ENCODE measurements around the gene REEP6.
"Not testable (repeated sequence)": the region's sequence is repeated elsewhere in the genome, so short reads cannot be mapped to it uniquely, and the experiment has no call there.

The REEP6 gene

DNA sequence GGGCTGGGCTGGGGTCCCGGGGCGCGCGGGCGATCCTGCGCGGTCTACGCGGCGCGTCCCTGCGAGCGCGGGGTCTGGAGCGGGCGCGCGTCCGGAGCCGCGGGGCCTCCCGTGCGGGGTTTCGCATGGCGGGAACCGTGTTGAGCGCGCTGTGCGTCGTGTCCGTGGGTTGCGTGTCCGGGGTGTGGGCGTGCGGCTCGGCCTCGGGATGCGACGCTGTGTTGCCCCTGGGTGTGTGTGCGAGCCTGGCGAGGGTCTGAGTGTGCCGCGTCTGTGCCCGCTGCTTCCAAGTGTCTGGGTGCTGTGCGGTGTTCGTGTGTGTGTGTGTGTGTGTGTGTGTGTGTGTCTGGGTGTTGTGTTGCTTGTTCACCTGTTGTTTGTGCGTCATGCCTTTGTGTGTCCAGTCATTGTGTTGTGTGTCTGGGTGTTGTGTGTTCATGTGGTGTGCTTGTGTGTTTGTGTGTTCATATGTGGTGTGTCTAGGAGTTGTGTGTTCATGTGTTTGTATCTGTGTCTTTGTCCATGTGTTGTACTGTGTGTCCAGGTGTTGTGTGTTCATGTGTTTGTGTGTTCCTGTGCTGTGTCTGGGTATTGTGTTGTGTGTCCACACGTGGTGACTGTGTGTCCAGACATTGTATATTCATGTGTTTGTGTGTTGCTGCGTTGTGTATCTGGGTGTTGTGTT, 33.4 kb downstream of the REEP6 start:
- DNase-seq (ENCODE audit: low spot score): no peak

DNA sequence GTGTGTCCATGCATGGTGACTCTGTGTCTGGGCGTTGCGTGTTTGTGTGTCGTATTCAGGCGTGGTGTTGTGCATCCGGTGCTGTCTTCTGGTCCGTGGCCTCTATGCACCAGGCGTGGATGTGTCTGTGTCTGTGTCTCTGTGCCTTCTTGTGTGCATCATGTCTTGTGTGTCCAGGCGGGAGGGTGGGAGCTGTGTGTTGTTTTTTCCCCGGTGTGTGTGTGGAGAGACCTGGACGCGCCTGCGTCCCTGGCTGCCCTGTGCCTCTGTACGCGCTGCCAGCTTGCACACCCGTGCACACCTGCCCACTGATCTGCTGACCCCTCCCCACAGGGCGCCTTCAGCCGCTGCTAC, 34.0 kb downstream of the REEP6 start:
- no peak for DNase-seq (ENCODE audit: low spot score)

DNA sequence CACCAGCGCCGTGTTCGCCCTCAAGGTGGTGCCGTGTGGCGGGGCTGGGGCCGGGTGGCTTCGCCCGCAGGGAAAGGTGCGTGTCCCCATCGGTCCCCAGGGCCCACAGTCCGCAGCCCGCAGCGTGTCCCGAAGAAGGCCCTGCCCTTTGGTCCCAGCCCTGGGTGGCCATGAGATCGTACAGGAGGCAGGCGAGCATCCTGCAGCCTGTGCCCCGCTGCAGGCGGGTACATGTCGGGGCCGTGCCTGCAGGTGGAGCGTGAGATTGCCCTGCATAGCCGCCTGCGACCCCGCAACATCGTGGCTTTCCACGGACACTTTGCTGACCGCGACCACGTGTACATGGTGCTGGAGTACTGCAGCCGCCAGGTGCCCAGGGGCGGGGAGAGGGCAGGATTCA, 34.4 kb downstream of the REEP6 start:
- no peak for DNase-seq (ENCODE audit: low spot score)

DNA sequence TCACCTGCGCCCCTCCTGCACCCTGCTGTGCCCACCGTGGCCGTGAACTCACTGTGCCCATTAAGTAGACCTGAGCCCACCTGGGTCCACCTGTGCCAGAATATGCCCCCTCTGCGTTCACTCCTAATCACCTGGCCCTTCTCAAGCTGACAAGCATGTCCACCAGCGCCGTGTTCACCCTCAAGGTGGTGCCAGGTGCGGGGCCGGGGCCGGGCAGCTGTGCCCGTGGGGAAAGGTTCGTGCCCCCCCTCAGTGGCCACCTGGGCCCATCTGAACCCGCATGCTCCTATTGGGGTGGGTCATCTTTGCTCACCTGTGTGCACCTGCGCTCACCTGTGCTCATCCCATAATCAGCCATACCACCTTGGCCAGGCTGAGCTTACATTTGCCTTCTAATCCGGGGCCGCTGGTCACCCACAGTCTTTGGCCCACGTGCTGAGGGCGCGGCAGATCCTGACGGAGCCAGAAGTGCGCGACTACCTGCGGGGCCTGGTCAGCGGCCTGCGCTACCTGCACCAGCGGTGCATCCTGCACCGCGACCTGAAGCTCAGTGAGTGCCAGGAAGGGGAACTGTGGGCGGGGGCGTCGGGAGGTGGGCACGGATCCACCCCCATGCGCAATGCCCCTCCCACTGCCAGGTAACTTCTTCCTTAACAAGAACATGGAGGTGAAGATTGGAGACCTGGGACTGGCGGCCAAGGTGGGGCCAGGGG, 35.2 kb downstream of the REEP6 start:
- no peak for DNase-seq (ENCODE audit: low spot score)

- no peak for DNase-seq (ENCODE audit: low spot score)
Measured at GRCh38 chr19:1526979-1527649, 36.1 kb downstream of the REEP6 start.

- no peak for DNase-seq (ENCODE audit: low spot score)
Measured at GRCh38 chr19:1527650-1528309, 36.8 kb downstream of the REEP6 start.

DNA sequence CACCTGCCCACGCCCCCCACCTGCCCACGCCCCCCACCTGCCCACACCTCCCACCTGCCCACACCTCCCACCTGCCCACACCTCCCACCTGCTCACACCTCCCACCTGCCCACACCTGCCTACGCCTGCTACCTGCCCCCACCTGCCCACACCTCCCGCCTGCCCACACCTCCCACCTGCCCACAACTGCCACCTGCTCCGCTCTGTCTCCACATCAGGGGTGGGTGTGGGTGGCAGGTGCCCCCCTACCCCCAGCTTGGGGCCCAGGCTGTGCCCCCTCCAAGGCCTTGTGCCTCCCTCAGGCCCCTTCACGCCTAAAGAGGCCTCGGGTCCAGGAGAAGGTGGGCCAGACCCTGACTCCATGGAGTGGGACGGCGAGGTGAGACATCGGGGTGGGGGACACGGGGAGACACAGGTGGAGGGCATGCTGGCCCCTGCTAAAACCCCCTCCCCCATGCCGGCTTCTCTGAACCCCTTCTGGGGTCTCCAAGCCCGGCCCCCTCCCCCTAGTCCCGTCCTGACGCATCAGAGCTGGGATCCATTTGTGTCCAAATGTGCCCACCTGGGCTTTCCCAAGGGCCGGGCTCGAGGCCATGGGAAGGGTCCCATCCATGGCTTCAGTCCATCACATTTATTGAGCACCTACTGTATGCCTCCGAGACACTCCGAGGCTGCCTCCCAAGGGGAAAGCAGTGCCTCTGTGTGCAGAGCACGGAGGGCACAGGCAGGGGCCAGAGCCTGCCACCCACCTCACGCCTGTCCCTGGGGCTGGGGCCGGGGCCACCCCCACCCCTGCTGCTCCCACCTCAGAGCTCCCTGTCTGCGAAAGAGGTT, 37.8 kb downstream of the REEP6 start:
- no peak for DNase-seq (ENCODE audit: low spot score)

- no peak for DNase-seq (ENCODE audit: low spot score)
Measured at GRCh38 chr19:1529430-1529816, 38.4 kb downstream of the REEP6 start.

GRCh38 chr19:1530856-1531255, 39.9 kb downstream of the REEP6 start:
- not testable (repeated sequence) for DNase-seq (ENCODE audit: low spot score)

DNA sequence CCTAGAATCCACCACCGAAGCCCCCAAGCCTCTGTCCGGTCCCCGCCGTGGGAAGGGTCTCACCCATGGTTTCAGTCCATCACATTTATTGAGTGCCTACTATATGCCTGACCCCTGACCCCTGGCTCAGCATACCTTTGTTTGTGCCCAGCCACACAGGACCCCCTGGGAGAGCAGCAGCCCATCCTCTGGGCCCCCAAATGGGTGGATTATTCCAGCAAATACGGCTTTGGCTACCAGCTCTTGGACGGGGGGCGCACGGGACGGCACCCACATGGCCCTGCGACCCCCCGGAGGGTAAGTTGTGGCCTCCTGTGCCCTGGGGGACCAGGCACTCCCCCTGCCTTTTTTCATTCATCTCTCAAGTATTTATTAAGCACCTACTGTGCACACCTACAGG, 40.6 kb downstream of the REEP6 start:
- DNase-seq (ENCODE audit: low spot score): no peak

DNA sequence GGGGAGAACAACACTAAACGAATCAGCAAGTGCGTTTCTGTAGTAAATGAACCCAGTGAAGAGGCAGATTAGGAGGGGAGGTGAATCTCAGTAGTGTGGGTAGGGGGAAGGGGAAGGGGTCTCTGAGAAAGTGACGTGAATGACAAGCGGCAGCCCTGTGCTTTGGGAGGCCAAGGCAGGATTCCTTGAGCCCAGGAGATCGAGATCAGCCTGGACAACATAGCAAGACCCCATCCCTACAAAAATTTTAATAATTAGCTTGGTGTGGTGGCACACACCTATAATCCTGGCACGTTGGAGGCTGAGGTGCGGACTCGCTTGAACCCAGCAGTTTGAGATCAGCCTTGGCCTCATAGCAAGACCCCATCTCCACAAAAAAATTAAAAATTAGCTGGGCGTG, 41.0 kb downstream of the REEP6 start:
- DNase-seq (ENCODE audit: low spot score): no peak

DNA sequence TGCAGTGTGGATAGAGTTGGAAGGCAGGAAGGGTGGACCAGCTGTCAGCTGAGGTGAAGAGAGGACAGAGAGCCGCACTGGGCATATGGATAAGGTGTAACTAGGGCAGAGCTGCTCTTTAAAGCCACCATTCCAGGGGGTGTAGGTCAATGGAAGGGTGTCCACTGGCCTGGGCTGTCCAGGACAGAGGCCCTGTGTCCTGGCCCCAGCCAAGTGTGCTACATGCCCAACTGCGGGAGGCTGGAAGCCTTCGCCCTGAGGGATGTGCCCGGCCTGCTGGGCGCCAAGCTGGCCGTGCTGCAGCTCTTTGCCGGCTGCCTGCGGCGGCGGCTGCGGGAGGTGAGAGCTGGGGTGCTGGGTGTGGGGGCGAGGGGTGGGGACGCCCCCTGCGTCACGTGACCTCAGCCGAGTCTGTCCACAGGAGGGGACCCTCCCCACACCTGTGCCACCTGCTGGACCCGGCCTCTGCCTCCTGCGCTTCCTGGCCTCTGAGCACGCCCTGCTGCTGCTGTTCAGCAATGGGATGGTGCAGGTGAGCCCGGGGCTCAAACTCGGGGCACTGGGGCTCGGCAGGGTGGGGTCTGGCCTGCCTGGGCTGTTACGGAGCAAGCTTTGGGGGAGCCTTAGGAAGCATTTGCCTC, 42.6 kb downstream of the REEP6 start:
- DNase-seq (ENCODE audit: low spot score): no peak

DNA sequence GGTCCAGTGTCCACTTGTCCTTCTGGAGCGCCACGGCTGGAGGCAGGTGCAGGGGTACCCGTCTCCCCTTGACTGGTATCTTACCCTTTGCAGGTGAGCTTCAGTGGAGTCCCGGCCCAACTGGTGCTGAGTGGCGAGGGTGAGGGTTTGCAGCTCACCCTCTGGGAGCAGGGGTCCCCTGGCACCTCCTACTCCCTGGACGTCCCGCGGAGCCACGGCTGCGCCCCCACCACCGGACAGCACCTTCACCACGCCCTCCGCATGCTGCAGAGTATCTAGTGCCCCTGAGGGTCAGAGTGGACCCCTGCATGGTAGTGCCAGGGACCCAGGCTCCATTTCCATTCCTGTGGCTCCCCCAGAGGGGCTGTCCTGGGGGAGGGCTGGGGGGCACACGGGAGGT, 44.0 kb downstream of the REEP6 start:
- no peak for DNase-seq (ENCODE audit: low spot score)

- not testable (repeated sequence) for DNase-seq (ENCODE audit: low spot score)
Measured at GRCh38 chr19:1535699-1536098, 44.7 kb downstream of the REEP6 start.

GRCh38 chr19:1538978-1539377, 48.0 kb downstream of the REEP6 start:
- peak; percentile 35 for DNase-seq (ENCODE audit: low spot score)

- not testable (repeated sequence) for DNase-seq (ENCODE audit: low spot score)
Measured at GRCh38 chr19:1539749-1540148, 48.8 kb downstream of the REEP6 start.

- no peak for DNase-seq (ENCODE audit: low spot score)
Measured at GRCh38 chr19:1540365-1540925, 49.5 kb downstream of the REEP6 start.
